ENCODE data around the gene EFCAB11.

DNA sequence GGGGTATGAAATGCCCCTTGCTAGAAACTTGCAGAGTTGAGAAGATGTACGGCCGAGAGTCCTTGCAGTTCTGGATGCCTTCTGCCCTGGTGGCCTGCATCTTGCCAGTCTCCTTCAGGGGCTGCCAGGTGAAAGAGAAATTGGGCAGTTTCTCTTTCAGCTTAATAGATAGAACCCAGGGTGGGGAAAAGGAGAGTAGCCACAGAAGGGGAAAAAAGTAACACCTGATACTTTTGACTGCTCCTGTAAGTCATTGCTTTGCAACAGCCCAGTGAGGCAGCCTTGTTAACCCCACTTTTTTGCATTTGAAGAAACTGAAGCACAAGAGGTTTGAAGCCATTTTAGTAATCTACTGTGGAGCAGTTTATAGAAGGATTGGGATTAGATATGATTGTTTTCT, 28.8 kb upstream of the EFCAB11 start:
- TF ChIP-seq CTCF (IDR thresholded peaks at IDR 0.05) (no peak), POLR2A (IDR thresholded peaks at IDR 0.05) (no peak)

All from thyroid gland (tissue), 4 donors.